ENCODE measurements around the gene NAT16.

DNA sequence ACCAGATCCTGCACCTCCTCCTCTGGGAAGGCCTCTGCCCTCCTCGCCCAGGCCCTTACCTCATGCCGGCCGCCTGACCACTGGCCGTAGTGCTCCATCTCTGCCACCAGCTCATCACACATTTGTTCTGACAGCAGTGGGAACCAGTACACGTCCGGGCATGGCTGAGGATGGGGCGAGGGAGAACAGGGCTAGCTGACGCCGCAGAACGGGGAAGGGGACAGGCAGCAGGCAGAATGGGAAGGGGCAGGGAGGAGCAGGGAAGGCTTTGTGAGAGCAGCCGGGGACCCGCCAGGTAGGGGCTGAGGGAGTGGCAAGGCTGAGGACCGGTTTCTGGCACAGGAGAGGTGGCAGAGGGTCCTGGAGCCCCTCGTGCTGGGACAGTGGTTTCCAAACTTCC lies 28.7 kb upstream of the NAT16 start:
- TF ChIP-seq CTCF (IDR thresholded peaks at IDR 0.05 in 4 of 5, conservative IDR thresholded peaks at IDR 0.05 in 1 of 5) (no peak), POLR2A (IDR thresholded peaks at IDR 0.05) (no peak)

Measured in gastrocnemius medialis (tissue), 4 donors.